ENCODE results near the gene PCCA. TPM values are rescaled to one million over a fixed set of nuclear protein-coding genes. Genes with fewer than 3 reads are reported as not detected.

PCCA gene
- total RNA-seq, 1 donor from 2014 or later = 15.3 TPM

GRCh38 chr13:100544866-100545683 is 456.2 kb downstream of the PCCA start:
- no peak for TF ChIP-seq CTCF (IDR thresholded peaks at IDR 0.05)
- ChIA-PET CTCF (no interaction called here), POLR2A (no interaction called here)
- ATAC-seq (ENCODE audit: low read depth) (no peak), DNase-seq (no peak)
- Mint-ChIP-seq H3K27ac (no peak overlapping the region), H3K36me3 (ENCODE audit: low read depth) (no peaks in the 10 kb centered on the region), H3K9me3 (no peaks in the 10 kb centered on the region), H3K4me3 (no peak overlapping the region), H3K27me3 (no peaks in the 10 kb centered on the region), H3K4me1 (peaks cover 6% of the 10 kb centered on the region)
- intact Hi-C loops (cut with micrococcal nuclease) = no loop called here

GRCh38 chr13:100545684-100546061 is 456.8 kb downstream of the PCCA start:
- Mint-ChIP-seq H3K36me3 (ENCODE audit: low read depth) (no peaks in the 10 kb centered on the region), H3K27ac (no peak overlapping the region), H3K27me3 (no peaks in the 10 kb centered on the region), H3K4me1 (peaks cover 6% of the 10 kb centered on the region), H3K9me3 (no peaks in the 10 kb centered on the region), H3K4me3 (no peak overlapping the region)
- no peak for TF ChIP-seq CTCF (IDR thresholded peaks at IDR 0.05)
- CTCF ChIA-PET = no interaction called here
- ATAC-seq (ENCODE audit: low read depth) = no peak
- intact Hi-C loops (cut with micrococcal nuclease) = no loop called here
- POLR2A ChIA-PET = no interaction called here
- no peak for DNase-seq

- ChIA-PET POLR2A (no interaction called here), CTCF (no interaction called here)
- Mint-ChIP-seq H3K4me1 (peaks cover 6% of the 10 kb centered on the region), H3K27me3 (no peaks in the 10 kb centered on the region), H3K27ac (no peak overlapping the region), H3K9me3 (no peaks in the 10 kb centered on the region), H3K36me3 (ENCODE audit: low read depth) (no peaks in the 10 kb centered on the region), H3K4me3 (no peak overlapping the region)
- DNase-seq = no peak
- intact Hi-C loops (cut with micrococcal nuclease) = no loop called here
- no peak for TF ChIP-seq CTCF (IDR thresholded peaks at IDR 0.05)
- ATAC-seq (ENCODE audit: low read depth) = no peak
Measured at GRCh38 chr13:100546713-100547405, 458.0 kb downstream of the PCCA start.

GRCh38 chr13:100547791-100548201 is 458.9 kb downstream of the PCCA start:
- DNase-seq (no peak), ATAC-seq (ENCODE audit: low read depth) (no peak)
- TF ChIP-seq CTCF (IDR thresholded peaks at IDR 0.05) = no peak
- Mint-ChIP-seq H3K36me3 (ENCODE audit: low read depth) (no peaks in the 10 kb centered on the region), H3K4me3 (no peak overlapping the region), H3K4me1 (peaks cover 2% of the 10 kb centered on the region), H3K27me3 (no peaks in the 10 kb centered on the region), H3K27ac (no peak overlapping the region), H3K9me3 (no peaks in the 10 kb centered on the region)
- ChIA-PET POLR2A (no interaction called here), CTCF (no interaction called here)
- intact Hi-C loops (cut with micrococcal nuclease) = no loop called here

- ChIA-PET POLR2A (no interaction called here), CTCF (no interaction called here)
- ATAC-seq (ENCODE audit: low read depth) = no peak
- intact Hi-C loops (cut with micrococcal nuclease) = no loop called here
- no peaks in the 10 kb centered on the region for H3K4me1 Mint-ChIP-seq
- no peaks in the 10 kb centered on the region for H3K27me3 Mint-ChIP-seq
- H3K36me3 Mint-ChIP-seq (ENCODE audit: low read depth) = no peaks in the 10 kb centered on the region
- H3K27ac Mint-ChIP-seq = no peak overlapping the region
- no peaks in the 10 kb centered on the region for H3K9me3 Mint-ChIP-seq
- H3K4me3 Mint-ChIP-seq = no peak overlapping the region
- no peak for DNase-seq
- no peak for TF ChIP-seq CTCF (IDR thresholded peaks at IDR 0.05)
Measured at GRCh38 chr13:100549316-100549715, 460.4 kb downstream of the PCCA start.
